ENCODE results near the gene TAAR1.
A peak's percentile ranks its signal among the peaks of the same experiment; 100 is the strongest.
"Not testable (repeated sequence)": the region's sequence is repeated elsewhere in the genome, so short reads cannot be mapped to it uniquely, and the experiment has no call there.

Gene TAAR1

GRCh38 chr6:132684272-132684671 is 25.3 kb upstream of the TAAR1 start:
- DNase-seq (ENCODE audit: insufficient read length) (no peak), FAIRE-seq (no peak)
- no peak for TF ChIP-seq TAF1 (IDR thresholded peaks at IDR 0.05; ENCODE audit: borderline replicate concordance, low read depth, low read length)
- no peak for TF ChIP-seq POLR2AphosphoS5 (IDR thresholded peaks at IDR 0.05; ENCODE audit: low read depth, low read length)
- TF ChIP-seq POLR2A (IDR thresholded peaks at IDR 0.05; ENCODE audit: low read depth, low read length) = no peak

DNA sequence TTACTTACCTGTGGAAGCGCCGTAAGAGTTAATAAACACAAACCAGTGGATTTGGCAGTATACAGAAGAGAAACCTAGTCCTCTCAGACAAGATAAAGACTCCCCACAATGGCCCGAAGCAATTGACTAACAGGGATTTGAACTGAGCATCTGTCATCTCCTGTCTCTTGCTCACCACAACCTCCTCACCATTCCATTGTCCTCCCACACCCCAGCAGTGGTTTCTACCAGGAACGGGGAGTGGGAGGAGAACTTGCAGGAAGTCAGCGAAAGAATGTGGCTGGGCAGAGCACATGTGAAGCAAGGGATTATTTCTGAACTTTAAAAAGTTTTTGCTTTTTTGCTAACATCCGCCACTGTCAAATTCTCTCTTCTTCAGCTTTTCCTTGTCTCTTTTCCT is 24.6 kb upstream of the TAAR1 start:
- no peak for DNase-seq (ENCODE audit: insufficient read length)
- no peak for TF ChIP-seq TAF1 (IDR thresholded peaks at IDR 0.05; ENCODE audit: borderline replicate concordance, low read depth, low read length)
- no peak for TF ChIP-seq POLR2AphosphoS5 (IDR thresholded peaks at IDR 0.05; ENCODE audit: low read depth, low read length)
- no peak for TF ChIP-seq POLR2A (IDR thresholded peaks at IDR 0.05; ENCODE audit: low read depth, low read length)
- no peak for FAIRE-seq

GRCh38 chr6:132679094-132679493 is 20.1 kb upstream of the TAAR1 start:
- DNase-seq (ENCODE audit: insufficient read length); FAIRE-seq: not testable (repeated sequence)

GRCh38 chr6:132675749-132676148 is 16.8 kb upstream of the TAAR1 start:
- DNase-seq (ENCODE audit: insufficient read length) (no peak), FAIRE-seq (no peak)
- no peak for TF ChIP-seq TAF1 (IDR thresholded peaks at IDR 0.05; ENCODE audit: borderline replicate concordance, low read depth, low read length)
- TF ChIP-seq POLR2AphosphoS5 (IDR thresholded peaks at IDR 0.05; ENCODE audit: low read depth, low read length) = no peak
- TF ChIP-seq POLR2A (IDR thresholded peaks at IDR 0.05; ENCODE audit: low read depth, low read length) = no peak

GRCh38 chr6:132675002-132675401 is 16.0 kb upstream of the TAAR1 start:
- TF ChIP-seq POLR2AphosphoS5 (IDR thresholded peaks at IDR 0.05; ENCODE audit: low read depth, low read length) (no peak), POLR2A (IDR thresholded peaks at IDR 0.05; ENCODE audit: low read depth, low read length) (no peak), TAF1 (IDR thresholded peaks at IDR 0.05; ENCODE audit: borderline replicate concordance, low read depth, low read length) (no peak)
- DNase-seq (ENCODE audit: insufficient read length) (no peak), FAIRE-seq (no peak)

GRCh38 chr6:132673376-132674094 is 14.6 kb upstream of the TAAR1 start:
- no peak for FAIRE-seq
- TF ChIP-seq TAF1 (IDR thresholded peaks at IDR 0.05; ENCODE audit: borderline replicate concordance, low read depth, low read length) = no peak
- no peak for TF ChIP-seq POLR2AphosphoS5 (IDR thresholded peaks at IDR 0.05; ENCODE audit: low read depth, low read length)
- TF ChIP-seq POLR2A (IDR thresholded peaks at IDR 0.05; ENCODE audit: low read depth, low read length) = no peak
- no peak for DNase-seq (ENCODE audit: insufficient read length)

DNA sequence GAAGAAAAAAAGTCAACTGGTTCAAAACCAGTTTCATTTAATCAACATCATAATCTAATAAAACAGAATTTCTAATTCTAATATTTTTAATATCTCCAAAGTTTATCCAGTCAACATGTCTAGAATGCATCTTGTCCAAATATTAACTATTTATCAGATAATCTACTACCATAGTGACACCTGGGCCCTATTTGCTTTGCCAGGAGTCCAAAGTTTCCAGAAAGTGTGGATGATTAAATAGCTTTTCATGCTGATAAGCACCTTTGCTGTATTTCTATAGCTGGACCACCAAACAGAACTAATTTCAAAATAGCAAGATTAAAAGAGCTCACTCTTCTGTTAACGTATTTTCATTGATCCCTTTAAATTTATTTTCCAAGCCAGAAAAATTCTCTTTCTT is 12.3 kb upstream of the TAAR1 start:
- TF ChIP-seq POLR2A (IDR thresholded peaks at IDR 0.05; ENCODE audit: low read depth, low read length) = no peak
- no peak for TF ChIP-seq POLR2AphosphoS5 (IDR thresholded peaks at IDR 0.05; ENCODE audit: low read depth, low read length)
- no peak for TF ChIP-seq TAF1 (IDR thresholded peaks at IDR 0.05; ENCODE audit: borderline replicate concordance, low read depth, low read length)
- FAIRE-seq = no peak

GRCh38 chr6:132669690-132670291 is 10.8 kb upstream of the TAAR1 start:
- DNase-seq (ENCODE audit: insufficient read length) (no peak), FAIRE-seq (peak; percentile 85)
- no peak for TF ChIP-seq POLR2A (IDR thresholded peaks at IDR 0.05; ENCODE audit: low read depth, low read length)
- TF ChIP-seq TAF1 (IDR thresholded peaks at IDR 0.05; ENCODE audit: borderline replicate concordance, low read depth, low read length) = no peak

More for the DNA sequence above, 12.3 kb upstream of the TAAR1 start:
- no peak for DNase-seq (ENCODE audit: insufficient read length)

DNA sequence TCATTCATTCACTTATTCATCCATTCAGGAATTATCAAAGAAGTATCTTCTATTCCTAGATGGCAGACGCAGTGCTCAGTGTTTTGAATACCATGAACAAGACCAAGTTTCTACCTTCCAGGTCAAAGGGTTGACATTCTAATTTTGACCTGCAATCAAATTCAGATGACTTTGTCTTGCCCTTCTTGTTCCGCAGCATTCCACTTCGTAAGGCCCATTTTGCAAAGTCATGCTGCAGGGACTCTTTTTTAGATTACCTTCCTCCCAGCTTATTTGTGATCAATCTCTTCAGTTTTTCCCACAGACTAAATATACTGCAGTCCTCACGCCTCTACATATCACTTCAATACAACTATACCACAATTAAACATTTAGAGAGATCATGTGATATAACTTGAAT is 7.1 kb upstream of the TAAR1 start:
- TF ChIP-seq TAF1 (IDR thresholded peaks at IDR 0.05; ENCODE audit: borderline replicate concordance, low read depth, low read length) (no peak), POLR2A (IDR thresholded peaks at IDR 0.05; ENCODE audit: low read depth, low read length) (no peak), POLR2AphosphoS5 (IDR thresholded peaks at IDR 0.05; ENCODE audit: low read depth, low read length) (no peak)
- FAIRE-seq = no peak
- DNase-seq (ENCODE audit: insufficient read length) = no peak

DNA sequence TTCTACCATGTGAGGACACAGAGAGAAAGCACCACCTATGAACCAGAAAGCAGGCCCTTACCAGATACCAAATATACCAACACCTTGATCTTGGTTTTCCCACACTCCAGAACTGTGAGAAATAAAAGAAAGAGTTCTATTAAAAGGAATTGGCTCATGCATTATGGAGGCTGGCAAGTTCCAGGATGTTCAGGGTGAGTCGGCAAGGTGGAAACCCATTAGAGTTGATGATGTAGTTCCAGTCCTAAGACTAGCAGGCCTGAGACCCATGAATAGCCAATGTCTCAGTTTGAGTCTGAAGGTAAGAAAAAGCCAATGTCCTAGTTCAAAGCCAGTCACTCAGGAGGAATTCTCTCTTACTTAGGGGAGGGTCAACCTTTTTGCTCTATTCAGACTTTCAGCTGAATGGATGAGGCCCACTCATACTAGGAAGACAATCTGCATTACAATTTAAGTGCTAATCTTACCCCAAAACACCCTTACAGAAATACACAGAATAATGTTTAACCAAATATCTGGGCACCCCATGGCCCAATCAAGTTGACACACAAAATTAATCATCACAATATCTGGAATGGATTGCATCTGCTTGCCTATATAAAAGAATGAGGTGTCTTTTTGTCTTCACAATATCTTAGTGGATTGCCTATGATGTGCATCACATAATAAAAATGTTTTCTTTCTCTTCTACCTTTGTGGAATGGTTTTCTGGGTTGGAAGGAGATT is 5.5 kb upstream of the TAAR1 start:
- FAIRE-seq (no peak), DNase-seq (ENCODE audit: insufficient read length) (no peak)
- TF ChIP-seq POLR2A (IDR thresholded peaks at IDR 0.05; ENCODE audit: low read depth, low read length) = no peak
- no peak for TF ChIP-seq POLR2AphosphoS5 (IDR thresholded peaks at IDR 0.05; ENCODE audit: low read depth, low read length)
- no peak for TF ChIP-seq TAF1 (IDR thresholded peaks at IDR 0.05; ENCODE audit: borderline replicate concordance, low read depth, low read length)

- DNase-seq (ENCODE audit: insufficient read length) = no peak
- TF ChIP-seq POLR2A (IDR thresholded peaks at IDR 0.05; ENCODE audit: low read depth, low read length) (no peak), TAF1 (IDR thresholded peaks at IDR 0.05; ENCODE audit: borderline replicate concordance, low read depth, low read length) (no peak), POLR2AphosphoS5 (IDR thresholded peaks at IDR 0.05; ENCODE audit: low read depth, low read length) (no peak)
- FAIRE-seq = no peak
Measured at GRCh38 chr6:132663661-132664060, 4.7 kb upstream of the TAAR1 start.

- TF ChIP-seq POLR2A (IDR thresholded peaks at IDR 0.05; ENCODE audit: low read depth, low read length) = no peak
- FAIRE-seq (no peak), DNase-seq (ENCODE audit: insufficient read length) (no peak)
Measured at GRCh38 chr6:132661906-132662305, 2.9 kb upstream of the TAAR1 start.

Measured in GM12892 (cell line).